K562 (cell line): ENCODE measurements around the gene STK33. TPM values are rescaled to one million over a fixed set of nuclear protein-coding genes. Genes with fewer than 3 reads are reported as not detected.

Experiments used
- ATAC-seq: fragments of 200-7000 bp; cut with Tn5 transposase; 3 replicates; pipeline ENCODE4 v1.9.1; 2020; ENCODE audit warnings: moderate library complexity
- BruUV-seq: library from RNA; stranded (reverse); fragments of 400-500 nt; replicated peaks from 2 replicates; lab custom pipeline; 2021; lab: Mats Ljungman, UMichigan
- CTCF ChIA-PET: fragments of 300-600 bp; formaldehyde crosslinking; extraction: SDS; loops from one replicate; lab custom pipeline; 2021; ENCODE audit warnings: low intra/inter-chr PET ratio; lab: Yijun Ruan, JAX
- POLR2A ChIA-PET: fragments of 300-600, 350-650 bp; sonication (Branson Sonifier 250); formaldehyde crosslinking; extraction: SDS; loops from one replicate; lab custom pipeline; 2021; ENCODE audit warnings: antibody characterized with exemption, inconsistent platforms; lab: Yijun Ruan, JAX
- DNase-seq, 4 experiments: peaks; one replicate each; pipeline versions ENCODE4 v3.0.0 to v3.0.0-alpha.2; 2011 to 2018; ENCODE audit warnings: low spot score in 3 of 4, mixed read lengths in 3 of 4; ENCODE audit errors: extremely low read depth in 1 of 4
- FAIRE-seq: peaks from 2 replicates; lab custom pipeline; 2011; peaks lifted over from hg19 to GRCh38; lab: Jason Lieb, UNC
- H2AFZ ChIP-seq: 2 replicates; pipeline ENCODE4 v1.6.0; 2011; ENCODE audit warnings: low read depth, low read length, control low read depth, inconsistent platforms
- H3K27ac ChIP-seq: fragments of 200-600 bp; 3 replicates; pipeline ENCODE4 v1.8.0; 2011; ENCODE audit warnings: low read depth, mild to moderate bottlenecking, control low read depth, inconsistent platforms, low read length, moderate library complexity, mixed read lengths; ENCODE audit errors: extremely low read depth
- H3K27me3 ChIP-seq, 2 experiments: fragments of 300-600 bp in 1 of 2; 2 replicates in 1 of 2; 3 replicates in 1 of 2; pipeline versions ENCODE4 v1.6.0 to v1.8.0; 2011; ENCODE audit warnings: inconsistent platforms in 2 of 2, low read length in 2 of 2, mild to moderate bottlenecking in 1 of 2, mixed read lengths in 1 of 2, moderate library complexity in 1 of 2; ENCODE audit not compliant: control insufficient read depth in 2 of 2, insufficient read depth in 2 of 2
- H3K36me3 ChIP-seq: fragments of 300-600 bp; 3 replicates; pipeline ENCODE4 v1.8.0; 2011; ENCODE audit warnings: mild to moderate bottlenecking, low read length, inconsistent platforms; ENCODE audit not compliant: control insufficient read depth, insufficient read depth
- H3K4me1 ChIP-seq, 2 experiments: fragments of 200-600 bp in 1 of 2; replicated peaks in 1 of 2; 2 replicates in 1 of 2; 3 replicates in 1 of 2; pipeline versions ENCODE4 v1.5.1 to v1.8.0; 2011; ENCODE audit warnings: inconsistent platforms in 2 of 2, low read length in 2 of 2, mild to moderate bottlenecking in 1 of 2, mixed read lengths in 1 of 2, moderate library complexity in 1 of 2; ENCODE audit not compliant: control insufficient read depth in 2 of 2, insufficient read depth in 2 of 2
- H3K4me2 ChIP-seq: 2 replicates; pipeline ENCODE4 v1.6.1; 2011; ENCODE audit warnings: low read length, control low read depth, inconsistent platforms, mixed read lengths; ENCODE audit not compliant: insufficient read depth
- H3K4me3 ChIP-seq: fragments of 200-600 bp; sonication (generic), shearing (Covaris generic); 2 replicates; pipeline ENCODE4 v1.5.1; 2016; ENCODE audit warnings: control low read depth, inconsistent platforms
- H3K79me2 ChIP-seq: fragments of 200-600 bp; 3 replicates; pipeline ENCODE4 v1.8.0; 2011; ENCODE audit warnings: low read length, inconsistent platforms; ENCODE audit not compliant: control insufficient read depth, insufficient read depth
- H3K9ac ChIP-seq, 2 experiments: 2 replicates each; pipeline versions ENCODE4 v1.6.0 to v1.6.1; 2011; ENCODE audit warnings: low read depth in 2 of 2, low read length in 2 of 2, control low read depth in 1 of 2, inconsistent platforms in 1 of 2, mild to moderate bottlenecking in 1 of 2, mixed read lengths in 1 of 2; ENCODE audit not compliant: insufficient read depth in 1 of 2
- H3K9me1 ChIP-seq: one replicate; pipeline ENCODE4 v1.6.0; 2011; ENCODE audit warnings: inconsistent platforms, mild to moderate bottlenecking, low read length, moderate library complexity; ENCODE audit not compliant: control insufficient read depth, insufficient read depth
- H3K9me3 ChIP-seq: replicated peaks from 2 replicates; pipeline ENCODE4 v1.5.1; 2011; ENCODE audit warnings: low read depth, low read length, inconsistent platforms; ENCODE audit not compliant: control insufficient read depth, insufficient read depth
- H4K20me1 ChIP-seq: replicated peaks from 2 replicates; pipeline ENCODE4 v1.6.1; 2011; ENCODE audit warnings: low read length, inconsistent platforms, mixed read lengths; ENCODE audit not compliant: control insufficient read depth, insufficient read depth
- GABPB1 ChIP-seq: sonication (generic); formaldehyde crosslinking; IDR thresholded peaks from 2 replicates; pipeline ENCODE4 v1.8.0; 2022; ENCODE audit warnings: mild to moderate bottlenecking, missing genetic modification reagents
- MAFK ChIP-seq: IDR thresholded peaks from 2 replicates; pipeline ENCODE4 v1.6.1; 2011; ENCODE audit warnings: low read length, improper control_type of control experiment
- MXD1 ChIP-seq: fragments of 250-450 bp; sonication (Bioruptor Pico); IDR thresholded peaks from 2 replicates; pipeline ENCODE4 v1.8.0; 2021; ENCODE audit warnings: borderline replicate concordance, mild to moderate bottlenecking, moderate library complexity; ENCODE audit not compliant: poor library complexity, severe bottlenecking
- NFIX ChIP-seq: fragments of 250-450 bp; sonication (Bioruptor Pico); IDR thresholded peaks from 2 replicates; pipeline ENCODE4 v1.4.0; 2020; ENCODE audit warnings: low read depth, mild to moderate bottlenecking, moderate library complexity
- PTBP1 ChIP-seq: fragments of 200-400 bp; formaldehyde crosslinking; IDR thresholded peaks from 2 replicates; pipeline ENCODE4 v1.6.1; 2017; ENCODE audit warnings: low read depth, low read length
- RCOR1 ChIP-seq, 2 experiments: IDR thresholded peaks; 2 replicates each; pipeline ENCODE4 v1.6.1; 2012; ENCODE audit warnings: low read depth in 2 of 2, low read length in 2 of 2, borderline replicate concordance in 1 of 2, improper control_type of control experiment in 1 of 2
- RFX5 ChIP-seq: IDR thresholded peaks from 2 replicates; pipeline ENCODE4 v1.6.1; 2011; ENCODE audit warnings: low read depth, mild to moderate bottlenecking, improper control_type of control experiment, low read length
- TARDBP ChIP-seq: fragments of 450-650 bp; IDR thresholded peaks from 2 replicates; pipeline ENCODE4 v1.6.1; 2016
- TEAD2 ChIP-seq: fragments of 450-650 bp; IDR thresholded peaks from 2 replicates; pipeline ENCODE4 v1.6.1; 2016; ENCODE audit warnings: missing genetic modification characterization, control low read depth, missing compliant biosample characterization
- TSHZ1 ChIP-seq: fragments of 250-450 bp; sonication (Bioruptor Pico); IDR thresholded peaks from 2 replicates; pipeline ENCODE4 v1.4.0; 2020; ENCODE audit warnings: mild to moderate bottlenecking, moderate library complexity
- ZBTB43 ChIP-seq: sonication (generic); formaldehyde crosslinking; IDR thresholded peaks from 2 replicates; pipeline ENCODE4 v1.8.0; 2023; ENCODE audit warnings: mild to moderate bottlenecking, missing genetic modification reagents
- ZNF217 ChIP-seq: sonication (generic); formaldehyde crosslinking; IDR thresholded peaks from 2 replicates; pipeline ENCODE4 v1.8.0; 2022; ENCODE audit warnings: mild to moderate bottlenecking, missing genetic modification reagents
- ZNF431 ChIP-seq: sonication (generic); formaldehyde crosslinking; IDR thresholded peaks from 2 replicates; pipeline ENCODE4 v1.8.0; 2022; ENCODE audit warnings: mild to moderate bottlenecking, missing genetic modification reagents
- ZNF668 ChIP-seq: fragments of 250-450 bp; sonication (Bioruptor Pico); IDR thresholded peaks from 2 replicates; pipeline ENCODE4 v1.8.0; 2022; ENCODE audit warnings: mild to moderate bottlenecking, inconsistent platforms
- ZSCAN29 ChIP-seq: fragments of 450-650 bp; IDR thresholded peaks from 2 replicates; pipeline ENCODE4 v1.6.1; 2017
- ZZZ3 ChIP-seq: fragments of 450-650 bp; IDR thresholded peaks from 2 replicates; pipeline ENCODE4 v1.6.1; 2016; ENCODE audit warnings: antibody characterized with exemption, mild to moderate bottlenecking, moderate library complexity
- WGBS: fragments of 100-300 bp; shearing (Covaris generic); methylation state at CpG from one replicate; pipeline ENCODE4 v1.1.6; 2016; ENCODE audit warnings: low coverage, mixed read lengths; ENCODE audit not compliant: insufficient coverage; ENCODE audit errors: missing lambda C conversion rate; 5-methylcytosine and 5-hydroxymethylcytosine counted together
- in situ Hi-C: fragments of 300-500 bp; cut with MboI; formaldehyde crosslinking; loops from 4 replicates; pipeline ENCODE4 v1.15.0; 2018; ENCODE audit warnings: inconsistent platforms, mixed read lengths
- intact Hi-C: fragments of 100-400 bp; cut with micrococcal nuclease; formaldehyde crosslinking; loops from 2 replicates; pipeline ENCODE4 v1.14.2; 2022
- polyA plus RNA-seq, 8 experiments: library from polyadenylated mRNA; depleted of rRNA in 4 of 8; stranded (reverse) in 5 of 8; unstranded in 3 of 8; fragments of >200 nt; fragmentation: Nextera tagmentation in 2 of 8; fragmentation: Illumina TruSeq in 1 of 8; extraction: Ambion mirVana in 2 of 8; extraction: Trizol in 1 of 8; gene quantifications; 2 replicates each; pipeline versions ENCODE4 v1.2.1 to v1.2.3, GENCODE V29; 2011 to 2014; ENCODE audit warnings: inconsistent platforms in 1 of 8, missing spikeins in 1 of 8
- total RNA-seq, 7 experiments: library from RNA; depleted of rRNA in 6 of 7; stranded (reverse); fragments of >200 nt in 6 of 7; fragmentation: Illumina TruSeq in 2 of 7; extraction: Trizol in 2 of 7; gene quantifications; 2 replicates each; pipeline versions ENCODE4 v1.2.1 to v1.2.3, GENCODE V29; 2011 to 2021; ENCODE audit warnings: low replicate concordance in 1 of 7

Gene STK33
- total and polyA plus RNA-seq, 9 of the 15 experiments (the other 6 are each of a cell fraction or from before 2014, with no cell fraction given), result not detected

- no peaks in the 10 kb centered on the region for H3K9me3 ChIP-seq
- no peaks in the 10 kb centered on the region for H3K9me1 ChIP-seq
- no peak overlapping the region for H3K4me2 ChIP-seq
- in situ Hi-C loops (loop anchor here (10.0 kb wide), 1 partner anchor 343 kb away; no protein-coding TSS in a partner anchor), intact Hi-C loops (loop anchor here (10.0 kb wide), 1 partner anchor 373 kb away; no protein-coding TSS in a partner anchor)
- ChIA-PET POLR2A (interaction anchor here (0.5 to 1.4 kb wide), 2 partner anchors 23 to 171 kb away, joined by 3 read pairs; no protein-coding TSS in a partner anchor), CTCF (interaction anchor here (1.9 kb wide), 1 partner anchor 342 kb away, joined by 10 read pairs; no protein-coding TSS in a partner anchor)
- no peak overlapping the region for H3K27ac ChIP-seq
- H3K79me2 ChIP-seq, result no peaks in the 10 kb centered on the region
- 0% methylated on average over 2 of the region's 2 CpGs for WGBS
- no TSS peak for BruUV-seq
- H3K36me3 ChIP-seq, result no peaks in the 10 kb centered on the region
- TF ChIP-seq MAFK, result no peak
- no peak for TF ChIP-seq ZNF431 (CRISPR knock-in tag)
- no peak for TF ChIP-seq ZZZ3
- TF ChIP-seq ZSCAN29, result no peak
- no peak for TF ChIP-seq TEAD2 (tag)
- TF ChIP-seq ZBTB43 (CRISPR knock-in tag), result no peak
- no peak for TF ChIP-seq TARDBP
- no peak for TF ChIP-seq RFX5
- no peak for TF ChIP-seq ZNF217 (CRISPR knock-in tag)
- TF ChIP-seq ZNF668 (CRISPR knock-in tag), result no peak
- no peak for TF ChIP-seq RCOR1 (IDR thresholded peaks at IDR 0.05; ENCODE audit: borderline replicate concordance in 1 of 2, low read depth in 2 of 2, low read length in 2 of 2)
- TF ChIP-seq NFIX, result no peak
- TF ChIP-seq GABPB1, result no peak
- TF ChIP-seq MXD1, result no peak
- TF ChIP-seq PTBP1, result no peak
- TF ChIP-seq TSHZ1 (CRISPR knock-in tag), result no peak
- no peak overlapping the region for H2AFZ ChIP-seq
- H3K4me3 ChIP-seq, result no peak overlapping the region
- H3K9ac ChIP-seq, result no peak overlapping the region
- H4K20me1 ChIP-seq, result 0 out of 2 replicates have a peak, but pooled peaks cover 3% of the 10 kb centered on the region
- no peaks in the 10 kb centered on the region; a peak in 1 of 5 replicates for H3K27me3 ChIP-seq
- ATAC-seq (no peak), FAIRE-seq (no peak), DNase-seq (no peak)
- H3K4me1 ChIP-seq, result no peaks in the 10 kb centered on the region
Measured at GRCh38 chr11:8567602-8568198, 26.3 kb downstream of the STK33 start.
